ENCODE results near the gene VPS39. TPM values are rescaled to one million over a fixed set of nuclear protein-coding genes. Genes with fewer than 3 reads are reported as not detected.

Gene VPS39
- total RNA-seq, 1 donor from 2014 or later, result 79.9 TPM

DNA sequence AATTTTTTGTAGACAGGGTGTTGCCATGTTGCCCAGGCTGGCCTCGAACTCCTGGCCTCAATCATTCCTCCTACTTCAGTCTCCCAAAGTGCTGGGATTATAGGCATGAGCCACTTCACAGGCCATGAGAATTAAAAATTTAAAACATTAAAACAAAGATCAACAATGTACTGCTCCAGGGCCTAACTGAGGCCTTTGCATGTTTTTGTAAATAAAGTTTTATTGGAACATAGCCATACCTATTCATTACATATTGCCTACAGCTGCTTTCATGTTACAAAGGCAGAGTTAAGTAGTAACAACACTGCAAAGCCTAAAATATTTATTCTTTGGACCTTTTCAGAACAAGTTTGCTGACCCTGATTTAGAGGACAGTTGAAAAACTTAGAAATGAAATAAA, 9.6 kb downstream of the VPS39 start:
- ATAC-seq (no peak), DNase-seq (no peak)
- TF ChIP-seq, protein P1, sequence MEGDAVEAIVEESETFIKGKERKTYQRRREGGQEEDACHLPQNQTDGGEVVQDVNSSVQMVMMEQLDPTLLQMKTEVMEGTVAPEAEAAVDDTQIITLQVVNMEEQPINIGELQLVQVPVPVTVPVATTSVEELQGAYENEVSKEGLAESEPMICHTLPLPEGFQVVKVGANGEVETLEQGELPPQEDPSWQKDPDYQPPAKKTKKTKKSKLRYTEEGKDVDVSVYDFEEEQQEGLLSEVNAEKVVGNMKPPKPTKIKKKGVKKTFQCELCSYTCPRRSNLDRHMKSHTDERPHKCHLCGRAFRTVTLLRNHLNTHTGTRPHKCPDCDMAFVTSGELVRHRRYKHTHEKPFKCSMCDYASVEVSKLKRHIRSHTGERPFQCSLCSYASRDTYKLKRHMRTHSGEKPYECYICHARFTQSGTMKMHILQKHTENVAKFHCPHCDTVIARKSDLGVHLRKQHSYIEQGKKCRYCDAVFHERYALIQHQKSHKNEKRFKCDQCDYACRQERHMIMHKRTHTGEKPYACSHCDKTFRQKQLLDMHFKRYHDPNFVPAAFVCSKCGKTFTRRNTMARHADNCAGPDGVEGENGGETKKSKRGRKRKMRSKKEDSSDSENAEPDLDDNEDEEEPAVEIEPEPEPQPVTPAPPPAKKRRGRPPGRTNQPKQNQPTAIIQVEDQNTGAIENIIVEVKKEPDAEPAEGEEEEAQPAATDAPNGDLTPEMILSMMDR (IDR thresholded peaks at IDR 0.05), result no peak
- Histone ChIP-seq H3K4me3 (no peak overlapping the region), H3K27ac (no peak overlapping the region), H3K36me3 (peaks cover 40% of the 10 kb centered on the region), H3K4me1 (no peaks in the 10 kb centered on the region), H3K9me3 (no peaks in the 10 kb centered on the region), H3K27me3 (ENCODE audit: low read depth) (no peaks in the 10 kb centered on the region)
- intact Hi-C loops (cut with DNase I), result no loop called here

DNA sequence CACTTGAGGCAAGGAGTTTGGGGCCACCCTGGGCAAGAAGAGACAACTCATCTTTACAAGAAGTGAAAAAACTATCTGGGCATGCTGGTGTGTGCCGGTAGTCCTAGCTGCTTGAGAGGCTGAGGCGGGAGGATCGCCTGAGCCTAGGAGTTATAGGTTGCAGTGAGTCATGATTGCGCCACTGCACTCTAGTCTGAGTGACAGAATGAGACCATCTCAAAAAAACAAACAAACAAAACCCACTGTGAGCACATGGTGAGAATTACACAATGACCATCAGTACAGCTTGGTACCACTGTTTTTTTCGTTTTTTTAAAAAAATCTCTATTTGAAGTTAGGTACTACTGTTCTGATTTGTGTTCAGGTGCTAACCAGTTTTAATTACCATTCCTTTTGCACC, 13.6 kb downstream of the VPS39 start:
- ATAC-seq (peak; percentile 52 to 64), DNase-seq (peak; percentile 52)
- H3K4me3 ChIP-seq, result no peak overlapping the region
- H3K27ac ChIP-seq, result no peak overlapping the region
- H3K4me1 ChIP-seq, result no peaks in the 10 kb centered on the region
- no peaks in the 10 kb centered on the region for H3K27me3 ChIP-seq (ENCODE audit: low read depth)
- TF ChIP-seq, protein P1 (IDR thresholded peaks at IDR 0.05), result no peak
- no peaks in the 10 kb centered on the region for H3K9me3 ChIP-seq
- H3K36me3 ChIP-seq, result peaks cover 62% of the 10 kb centered on the region
- intact Hi-C loops (cut with DNase I), result no loop called here

DNA sequence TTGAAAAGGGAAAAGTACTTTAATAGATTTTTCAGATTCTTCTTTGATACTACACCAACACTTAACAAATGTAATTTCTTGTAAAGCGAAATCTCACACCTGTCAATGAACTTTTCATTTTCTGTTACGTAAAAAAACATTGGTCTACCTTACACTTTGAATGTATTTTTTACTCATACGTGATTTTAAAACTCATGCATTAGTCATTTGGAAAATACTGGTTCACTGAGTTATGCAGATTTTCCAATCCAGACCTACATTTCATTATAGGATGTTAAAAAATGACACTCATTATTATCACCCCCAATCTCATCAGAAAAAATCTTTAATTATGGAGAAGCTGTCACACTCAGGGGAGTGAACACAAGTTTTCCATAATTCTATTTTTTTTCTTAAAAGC, 14.7 kb downstream of the VPS39 start:
- Histone ChIP-seq H3K27me3 (ENCODE audit: low read depth) (no peaks in the 10 kb centered on the region), H3K27ac (no peak overlapping the region), H3K36me3 (peaks cover 62% of the 10 kb centered on the region), H3K9me3 (no peaks in the 10 kb centered on the region), H3K4me1 (no peaks in the 10 kb centered on the region), H3K4me3 (no peak overlapping the region)
- intact Hi-C loops (cut with DNase I), result no loop called here
- TF ChIP-seq, protein P1 (IDR thresholded peaks at IDR 0.05), result no peak
- no peak for DNase-seq
- no peak for ATAC-seq

DNA sequence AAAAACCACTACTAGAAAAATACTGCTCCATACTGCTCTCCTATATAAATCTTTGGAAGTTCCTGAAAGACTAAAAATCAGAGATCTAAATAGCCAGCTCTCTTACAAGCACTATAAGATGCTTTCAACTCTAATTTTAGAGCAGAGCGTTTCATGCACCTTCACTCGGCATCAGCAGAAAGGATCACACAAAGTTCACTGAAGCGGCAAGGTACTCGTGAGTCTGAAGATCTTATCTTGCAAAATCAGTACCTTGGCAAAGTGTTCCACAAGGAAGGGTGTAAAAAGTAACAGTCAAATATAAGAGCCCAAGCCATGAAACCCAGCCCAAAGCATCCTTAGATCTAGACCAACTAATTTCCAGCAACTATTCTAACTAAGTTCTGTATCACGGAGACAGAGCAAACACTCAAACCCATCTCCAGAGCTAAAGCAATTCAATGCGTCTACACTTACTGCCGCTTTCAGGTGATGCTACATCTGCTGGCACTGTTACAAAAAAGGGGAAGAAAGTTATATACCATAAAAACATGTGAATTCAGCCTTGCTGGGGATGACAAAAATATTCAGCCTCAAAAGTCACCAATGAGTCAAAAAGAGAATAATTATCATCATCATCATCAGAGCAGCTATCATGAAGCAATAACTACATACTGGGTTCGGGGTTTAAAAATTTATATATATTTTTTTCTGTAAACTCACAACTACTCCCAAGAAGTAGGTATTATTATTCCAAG, 16.3 kb downstream of the VPS39 start:
- H3K4me1 ChIP-seq, result no peaks in the 10 kb centered on the region
- no peaks in the 10 kb centered on the region for H3K27me3 ChIP-seq (ENCODE audit: low read depth)
- ATAC-seq, result no peak
- H3K9me3 ChIP-seq, result no peaks in the 10 kb centered on the region
- no peak overlapping the region for H3K27ac ChIP-seq
- no peak overlapping the region for H3K4me3 ChIP-seq
- DNase-seq, result no peak
- intact Hi-C loops (cut with DNase I), result no loop called here
- TF ChIP-seq, protein P1 (IDR thresholded peaks at IDR 0.05), result no peak
- peaks cover 66% of the 10 kb centered on the region for H3K36me3 ChIP-seq

DNA sequence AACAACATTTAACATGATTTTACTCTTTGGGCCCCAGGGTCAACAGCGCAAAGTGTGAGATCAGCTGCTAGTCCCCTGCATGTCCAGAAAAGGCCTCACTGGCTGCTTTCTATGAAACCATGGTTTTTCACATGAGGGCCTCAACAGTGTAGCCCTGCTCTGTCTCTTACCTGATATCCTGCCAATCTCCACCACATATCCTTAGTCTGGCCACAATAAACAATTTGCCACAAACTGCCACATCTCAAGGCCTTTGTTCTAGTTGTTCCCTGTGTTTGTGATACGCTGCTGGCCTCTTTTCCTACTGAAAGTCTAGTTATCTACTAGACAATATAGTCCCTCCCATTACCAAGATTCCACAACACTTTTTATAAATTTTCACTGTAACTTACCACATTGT, 17.7 kb downstream of the VPS39 start:
- no peak for ATAC-seq
- no peaks in the 10 kb centered on the region for H3K27me3 ChIP-seq (ENCODE audit: low read depth)
- no peak overlapping the region for H3K4me3 ChIP-seq
- DNase-seq, result no peak
- TF ChIP-seq, protein P1 (IDR thresholded peaks at IDR 0.05), result no peak
- H3K9me3 ChIP-seq, result no peaks in the 10 kb centered on the region
- no peaks in the 10 kb centered on the region for H3K4me1 ChIP-seq
- intact Hi-C loops (cut with DNase I), result no loop called here
- H3K36me3 ChIP-seq, result peaks cover 80% of the 10 kb centered on the region
- H3K27ac ChIP-seq, result no peak overlapping the region
